Stimulated activated CD8-positive, alpha-beta memory T cell treated with anti-CD3 and anti-CD28 coated beads, Interleukin-2, amount 100 ng/mL, for 1 hour (primary cell): ENCODE measurements around the gene MORC2.

Experiments used
- DNase-seq, 2 donors: peaks; one replicate each; pipeline ENCODE4 v3.0.0-alpha.2; 2020; ENCODE audit warnings: low read depth in 2 of 2

Gene MORC2

DNA sequence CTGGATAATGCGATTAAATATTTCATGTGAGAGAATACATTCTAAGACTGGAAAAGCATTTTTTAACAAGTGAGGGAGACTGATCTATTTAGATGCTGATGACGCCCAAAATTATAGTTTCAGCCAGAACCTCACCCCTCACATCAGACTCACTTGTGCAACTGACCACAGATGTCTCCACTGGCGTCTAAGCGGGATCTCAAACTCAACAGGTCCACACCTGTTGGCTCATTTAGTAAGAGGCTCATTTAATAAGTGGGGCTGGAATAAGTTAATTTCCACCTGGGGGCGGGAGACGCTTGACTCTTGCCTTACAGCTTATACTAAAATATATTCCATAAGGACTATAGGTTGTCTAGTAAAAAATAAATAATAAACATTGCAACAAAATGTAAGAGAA is 47.5 kb downstream of the MORC2 start:
- DNase-seq, result no peak

DNA sequence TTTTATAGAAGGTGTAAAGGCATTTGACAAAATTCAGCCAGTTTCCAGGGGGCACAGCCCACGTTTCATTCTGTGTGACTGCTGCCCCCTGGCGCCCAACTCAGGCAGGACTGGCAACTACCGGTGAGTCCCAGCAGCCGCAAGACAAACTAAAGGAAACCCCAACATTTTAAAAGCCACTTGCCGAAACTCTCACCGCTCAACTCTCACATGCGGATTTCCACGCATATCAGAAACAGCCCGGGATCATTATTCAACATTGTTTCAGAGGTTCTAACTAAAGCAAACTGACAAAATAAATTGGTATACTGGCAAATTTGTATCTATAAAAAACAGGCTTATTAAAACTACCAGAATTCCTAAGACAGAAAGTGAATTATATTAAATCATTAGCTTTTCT is 48.2 kb downstream of the MORC2 start:
- peak; percentile 66 to 77 for DNase-seq

GRCh38 chr22:30919973-30920372 is 48.6 kb downstream of the MORC2 start:
- no peak for DNase-seq

- DNase-seq, result no peak
Measured at GRCh38 chr22:30918761-30919160, 49.8 kb downstream of the MORC2 start.

- no peak for DNase-seq
Measured at GRCh38 chr22:30910358-30910757, 58.2 kb downstream of the MORC2 start.

DNA sequence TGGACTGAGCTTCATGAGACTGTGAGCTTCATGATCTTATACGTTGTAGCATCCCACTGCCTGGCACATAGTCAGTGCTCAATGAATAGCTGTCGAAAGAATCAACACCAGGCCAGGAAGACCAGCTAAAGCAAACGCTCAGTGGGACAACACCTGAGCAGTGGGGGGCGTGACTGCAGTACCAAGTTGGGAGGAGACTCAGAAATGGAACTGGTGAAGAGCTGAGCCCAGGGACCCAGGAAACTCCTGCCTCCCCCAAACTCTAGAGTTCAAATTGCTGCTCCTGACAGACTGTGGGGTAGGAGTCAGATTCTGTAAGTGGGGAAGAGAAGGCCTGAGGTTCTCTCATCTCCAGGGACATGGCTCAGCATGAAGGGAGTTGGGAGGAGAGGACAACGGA is 59.3 kb downstream of the MORC2 start:
- DNase-seq, result no peak

DNA sequence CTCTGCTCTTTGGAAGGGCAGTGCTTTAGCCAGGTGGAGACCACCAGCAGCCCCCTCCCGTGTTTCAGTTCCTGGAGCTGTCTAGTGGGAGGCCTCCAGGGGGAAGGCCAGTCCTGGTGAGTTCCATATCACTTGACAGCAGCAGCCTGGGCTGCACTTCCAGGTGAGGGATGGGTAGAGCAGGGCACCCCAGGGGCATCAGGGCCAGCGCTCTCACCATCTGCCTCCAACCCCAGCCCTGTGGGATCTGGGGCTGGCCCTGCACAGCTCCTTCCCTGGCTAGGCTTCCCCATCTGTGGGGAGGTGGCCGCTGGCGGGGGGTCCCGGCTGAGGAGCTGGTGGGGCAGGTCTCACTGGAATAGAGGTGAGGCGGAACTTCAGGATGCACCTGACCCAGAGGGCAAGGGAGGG is 60.5 kb downstream of the MORC2 start:
- no peak for DNase-seq

GRCh38 chr22:30906946-30907345 is 61.6 kb downstream of the MORC2 start:
- DNase-seq, result no peak

GRCh38 chr22:30906411-30906810 is 62.2 kb downstream of the MORC2 start:
- DNase-seq, result no peak

GRCh38 chr22:30905696-30906341 is 62.8 kb downstream of the MORC2 start:
- no peak for DNase-seq

- DNase-seq, result no peak
Measured at GRCh38 chr22:30903876-30904460, 64.6 kb downstream of the MORC2 start.

DNA sequence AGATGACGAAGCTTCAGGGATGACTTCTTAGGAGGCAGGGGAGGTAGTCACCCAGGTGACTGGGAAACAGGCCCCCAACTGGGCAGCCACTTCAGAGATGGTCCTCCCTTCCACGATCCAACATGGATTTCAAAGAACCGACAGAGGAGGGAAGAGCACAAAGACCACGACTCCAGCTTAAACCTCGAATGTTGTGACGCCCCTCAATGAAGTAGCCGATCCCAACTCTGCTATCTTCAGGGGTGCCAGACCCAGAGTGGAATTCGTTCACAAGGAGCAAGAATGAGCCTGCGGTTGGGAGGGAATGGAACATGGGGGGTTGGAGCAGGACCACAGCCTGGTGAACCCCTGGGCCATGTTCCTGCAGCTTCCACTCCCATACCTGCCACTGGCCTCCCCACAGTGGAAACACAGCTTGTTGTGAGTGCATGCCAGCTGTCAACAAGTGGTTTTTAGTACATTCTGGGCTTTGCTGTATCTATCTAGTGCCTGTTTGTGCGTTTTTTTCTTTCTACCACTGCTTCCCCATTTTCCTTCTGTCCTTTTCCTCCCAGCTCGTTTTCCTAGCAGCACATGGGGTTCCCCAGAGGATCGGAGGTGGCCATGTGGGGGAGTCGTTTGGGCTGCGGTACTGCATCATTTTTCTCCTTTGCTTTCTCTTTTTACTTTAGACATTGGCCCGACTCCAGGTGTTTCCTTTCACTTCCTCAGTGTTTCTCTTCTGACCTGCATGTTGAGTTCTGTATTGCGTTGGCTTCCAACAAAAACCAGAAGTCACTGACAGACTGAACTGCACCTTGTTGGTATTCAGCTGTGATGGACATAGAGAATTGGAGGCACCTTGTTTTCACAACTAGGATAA is 65.8 kb downstream of the MORC2 start:
- no peak for DNase-seq

- no peak for DNase-seq
Measured at GRCh38 chr22:30894371-30894740, 74.2 kb downstream of the MORC2 start.

DNA sequence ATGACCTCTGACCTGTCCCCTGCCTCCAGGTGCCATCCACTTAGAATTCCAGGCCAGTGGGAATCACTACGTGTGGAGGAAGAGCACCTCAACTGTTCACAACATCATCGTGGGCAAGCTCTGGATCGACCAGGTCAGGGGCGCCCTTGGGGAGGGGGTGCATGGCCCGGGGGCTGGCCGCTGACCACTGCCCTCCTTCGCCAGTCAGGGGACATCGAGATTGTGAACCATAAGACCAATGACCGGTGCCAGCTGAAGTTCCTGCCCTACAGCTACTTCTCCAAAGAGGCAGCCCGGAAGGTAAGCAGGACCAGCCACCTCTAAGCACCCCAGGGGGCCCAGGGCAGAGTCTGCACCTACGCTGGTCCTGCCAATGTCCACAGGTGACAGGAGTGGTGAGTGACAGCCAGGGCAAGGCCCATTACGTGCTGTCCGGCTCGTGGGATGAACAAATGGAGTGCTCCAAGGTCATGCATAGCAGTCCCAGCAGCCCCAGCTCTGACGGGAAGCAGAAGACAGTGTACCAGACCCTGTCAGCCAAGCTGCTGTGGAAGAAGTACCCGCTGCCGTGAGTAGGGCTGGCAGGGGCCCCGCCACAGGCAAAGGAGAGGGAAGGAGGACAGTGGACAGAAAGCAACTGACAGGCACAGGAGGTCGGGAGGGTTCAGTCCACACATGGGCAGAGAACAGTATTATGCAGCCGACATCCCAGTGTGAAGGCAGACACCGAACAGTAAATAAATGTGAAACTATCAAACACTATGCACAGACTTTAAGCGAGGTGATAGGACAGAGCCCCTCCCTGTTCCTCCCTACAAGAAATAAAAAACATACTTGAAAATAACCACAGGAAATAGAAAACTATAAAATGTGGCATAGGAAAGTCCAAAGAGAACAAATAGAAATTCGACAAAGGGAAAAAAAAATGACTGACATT is 74.9 kb downstream of the MORC2 start:
- no peak for DNase-seq

DNA sequence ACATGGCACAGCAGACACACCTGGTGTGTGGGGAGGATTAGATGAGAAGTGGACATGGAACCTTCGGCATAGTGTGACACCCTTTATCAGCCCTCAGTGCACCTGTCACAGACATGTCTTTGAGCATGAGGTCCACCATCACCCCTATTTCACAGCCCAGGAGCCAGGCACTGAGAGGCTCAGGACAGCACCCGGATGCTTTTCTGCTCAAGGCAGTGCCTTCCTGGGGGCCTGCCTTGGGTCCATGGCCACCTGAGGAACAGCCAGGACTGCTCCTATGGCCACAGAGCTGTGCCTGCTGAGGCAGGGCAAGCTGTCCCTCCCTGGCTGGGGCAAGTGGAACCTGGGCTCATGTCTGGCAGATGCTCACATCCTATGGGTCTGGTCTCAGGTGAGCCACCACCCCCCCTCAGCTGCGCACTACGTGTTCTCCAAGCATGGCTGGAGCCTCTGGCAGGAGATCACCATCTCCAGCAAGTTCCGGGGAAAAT is 75.8 kb downstream of the MORC2 start:
- DNase-seq, result no peak

- DNase-seq, result no peak
Measured at GRCh38 chr22:30892286-30892685, 76.3 kb downstream of the MORC2 start.

- no peak for DNase-seq
Measured at GRCh38 chr22:30891781-30892180, 76.8 kb downstream of the MORC2 start.

- no peak for DNase-seq
Measured at GRCh38 chr22:30891443-30891755, 77.2 kb downstream of the MORC2 start.

DNA sequence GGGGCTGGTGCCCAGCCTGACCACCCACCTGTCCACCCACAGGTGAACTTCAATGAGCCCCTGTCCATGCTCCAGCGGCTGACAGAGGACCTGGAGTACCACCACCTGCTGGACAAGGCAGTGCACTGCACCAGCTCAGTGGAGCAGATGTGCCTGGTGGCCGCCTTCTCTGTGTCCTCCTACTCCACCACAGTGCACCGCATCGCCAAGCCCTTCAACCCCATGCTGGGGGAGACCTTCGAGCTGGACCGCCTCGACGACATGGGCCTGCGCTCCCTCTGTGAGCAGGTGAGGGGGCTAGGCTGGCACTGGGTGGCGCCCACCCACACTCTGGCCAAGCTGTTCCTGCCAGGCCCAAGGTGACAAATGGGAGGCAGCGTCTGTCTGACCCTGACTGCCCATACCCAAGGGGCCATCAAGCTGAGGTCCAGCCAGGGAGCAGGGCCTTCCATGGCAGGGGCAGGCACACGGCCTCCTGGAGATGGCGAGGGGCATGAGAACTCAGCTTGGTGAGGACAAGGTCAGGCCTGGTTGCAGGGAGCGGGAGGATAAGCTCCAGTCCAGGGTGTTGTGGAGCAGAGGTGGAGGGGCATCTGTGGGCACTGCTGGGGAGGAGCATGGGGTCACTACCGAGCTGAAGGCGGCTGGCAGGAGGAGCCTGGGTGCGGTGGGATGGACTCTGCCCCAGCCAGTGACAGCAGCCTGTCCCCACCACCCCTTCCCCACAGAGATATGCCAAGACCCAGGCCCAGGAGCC is 77.7 kb downstream of the MORC2 start:
- DNase-seq, result no peak

DNA sequence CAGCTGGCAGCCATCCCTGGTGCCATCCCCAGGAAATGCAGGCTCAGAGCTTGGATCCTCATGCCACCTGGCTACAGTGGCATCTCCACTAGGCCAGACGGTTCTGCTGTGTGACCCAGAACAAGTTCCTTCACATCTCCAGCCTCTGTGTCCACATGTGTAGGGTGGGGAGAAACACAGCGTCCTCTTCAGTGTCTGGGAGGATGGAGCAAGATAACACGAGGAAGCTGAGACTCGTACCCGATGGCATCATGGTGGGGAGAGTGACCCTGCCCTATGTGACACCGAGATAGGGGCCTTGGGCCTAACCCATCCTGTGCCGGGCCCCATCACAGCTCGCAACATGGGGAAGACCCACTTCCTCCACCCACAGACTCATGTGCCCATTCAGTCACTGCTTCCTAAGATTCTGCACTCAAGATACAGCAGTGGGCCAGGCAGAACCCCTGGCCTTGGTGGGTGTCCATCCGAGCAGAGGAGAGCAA is 78.5 kb downstream of the MORC2 start:
- no peak for DNase-seq
